Activated T-helper 17 cell treated with anti-CD3 and anti-CD28 coated beads, Interleukin-2, amount 50 U/mL, for 72 hours (primary cell): ENCODE measurements around the gene NXT1. TPM values are rescaled to one million over a fixed set of nuclear protein-coding genes. Genes with fewer than 3 reads are reported as not detected.
A peak's percentile ranks its signal among the peaks of the same experiment; 100 is the strongest.

ENCODE experiments used
- ATAC-seq: fragments of 150-1000 bp; cut with Tn5 transposase; replicated peaks from 2 replicates; pipeline ENCODE4 v1.10.0; 2021; ENCODE audit warnings: mild to moderate bottlenecking, moderate library complexity
- H3K27ac Mint-ChIP-seq: one replicate; pipeline ENCODE4 v1.8.0; 2022; ENCODE audit warnings: mixed read lengths
- H3K27me3 Mint-ChIP-seq: one replicate; pipeline ENCODE4 v1.8.0; 2022; ENCODE audit warnings: mixed read lengths
- H3K36me3 Mint-ChIP-seq: one replicate; pipeline ENCODE4 v1.8.0; 2022; ENCODE audit warnings: low read depth, mild to moderate bottlenecking, mixed read lengths
- H3K4me1 Mint-ChIP-seq: one replicate; pipeline ENCODE4 v1.8.0; 2022; ENCODE audit warnings: mixed read lengths
- H3K4me3 Mint-ChIP-seq: one replicate; pipeline ENCODE4 v1.8.0; 2022; ENCODE audit warnings: mild to moderate bottlenecking, mixed read lengths
- H3K9me3 Mint-ChIP-seq: one replicate; pipeline ENCODE4 v1.8.0; 2022; ENCODE audit warnings: mixed read lengths
- total RNA-seq, 2 donors: library from RNA; stranded (reverse); gene quantifications; one replicate each; pipeline ENCODE4 v1.2.3, GENCODE V29; 2022

Gene NXT1
- total RNA-seq, 2 donors from 2014 or later: 25.0 to 43.7 TPM

DNA sequence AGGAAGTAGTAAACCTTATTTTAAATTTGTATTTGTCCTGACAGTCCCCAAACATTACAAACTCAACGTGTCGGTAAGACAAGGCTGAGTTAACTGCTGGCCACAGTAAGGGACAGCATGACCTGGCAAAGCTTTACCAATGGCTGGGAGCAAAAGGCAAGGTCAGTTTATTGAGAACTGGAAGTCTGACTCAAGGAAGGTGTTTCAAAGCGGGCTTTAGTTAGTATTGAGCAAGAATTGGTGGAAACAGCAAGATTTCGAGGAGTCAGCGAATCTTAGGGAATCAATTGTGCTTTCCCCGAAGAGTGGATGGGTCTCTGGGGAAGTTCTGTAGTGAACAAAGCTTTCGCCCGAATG lies 10.5 kb downstream of the NXT1 start:
- H3K27ac Mint-ChIP-seq: peak overlapping the region; percentile 81
- no peak for ATAC-seq
- H3K9me3 Mint-ChIP-seq: no peaks in the 10 kb centered on the region
- H3K27me3 Mint-ChIP-seq: no peaks in the 10 kb centered on the region
- peak overlapping the region; percentile 88 for H3K4me3 Mint-ChIP-seq
- H3K4me1 Mint-ChIP-seq: peaks cover 22% of the 10 kb centered on the region
- peaks cover 31% of the 10 kb centered on the region for H3K36me3 Mint-ChIP-seq

DNA sequence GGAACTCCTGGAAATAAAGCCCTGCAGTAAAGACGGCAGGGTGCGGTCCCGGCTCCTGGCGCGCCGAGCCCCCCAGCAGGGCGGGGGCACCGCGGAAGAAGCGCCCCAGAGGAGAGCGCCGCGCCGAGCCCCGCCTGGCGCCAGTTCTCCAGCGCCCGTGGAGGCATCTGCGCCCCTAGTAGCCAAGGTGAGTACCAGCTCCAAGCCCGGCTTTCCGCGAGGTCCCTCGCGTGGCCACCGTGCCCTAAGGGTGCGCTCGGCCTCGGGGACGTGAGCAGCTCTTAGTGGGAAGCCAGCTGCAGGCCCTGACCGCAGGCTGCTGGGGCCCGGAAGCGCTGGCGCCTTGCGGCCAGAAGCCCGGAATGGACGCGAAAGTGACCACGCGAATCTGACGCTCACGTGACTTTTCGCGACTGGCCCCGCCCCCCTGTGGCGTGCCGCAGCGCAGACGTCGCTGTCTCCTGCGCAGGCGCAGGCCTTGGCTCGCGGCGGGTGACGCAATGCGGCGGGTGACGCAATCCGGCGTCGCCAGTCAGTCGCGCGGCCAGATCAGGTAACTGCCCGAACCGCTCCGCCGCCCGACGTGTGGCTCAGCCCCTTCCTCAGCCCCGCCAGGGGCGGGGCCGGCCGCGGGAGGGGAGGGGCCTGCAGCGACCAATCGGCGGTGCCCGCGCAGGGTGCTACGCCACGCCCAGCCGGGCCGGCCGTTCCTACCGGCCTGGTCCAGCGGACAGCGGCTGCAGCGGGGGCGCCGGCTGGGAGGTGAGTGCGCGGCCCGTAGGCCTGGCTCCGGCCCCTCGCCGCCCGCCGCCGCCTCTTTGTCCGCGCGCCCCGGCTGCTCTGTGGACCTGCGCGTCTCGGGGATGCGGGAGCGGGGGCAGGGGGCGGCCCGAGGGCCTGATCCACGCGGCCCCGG lies 11.1 kb downstream of the NXT1 start, which contains the start of gene GZF1:
TSS of gene GZF1 (plus strand) at position 707 of the 916 bp plus-strand sequence. CDS start 2,202 bp downstream, outside the sequence.
- Mint-ChIP-seq H3K27ac (peak within 1 kb of the TSS; percentile 85), H3K9me3 (no peaks in the 10 kb centered on the region), H3K4me3 (peak within 1 kb of the TSS; percentile 88), H3K36me3 (peaks cover 36% of the 10 kb centered on the region), H3K27me3 (no peaks in the 10 kb centered on the region), H3K4me1 (peaks cover 27% of the 10 kb centered on the region)
- ATAC-seq: peak; percentile 80

DNA sequence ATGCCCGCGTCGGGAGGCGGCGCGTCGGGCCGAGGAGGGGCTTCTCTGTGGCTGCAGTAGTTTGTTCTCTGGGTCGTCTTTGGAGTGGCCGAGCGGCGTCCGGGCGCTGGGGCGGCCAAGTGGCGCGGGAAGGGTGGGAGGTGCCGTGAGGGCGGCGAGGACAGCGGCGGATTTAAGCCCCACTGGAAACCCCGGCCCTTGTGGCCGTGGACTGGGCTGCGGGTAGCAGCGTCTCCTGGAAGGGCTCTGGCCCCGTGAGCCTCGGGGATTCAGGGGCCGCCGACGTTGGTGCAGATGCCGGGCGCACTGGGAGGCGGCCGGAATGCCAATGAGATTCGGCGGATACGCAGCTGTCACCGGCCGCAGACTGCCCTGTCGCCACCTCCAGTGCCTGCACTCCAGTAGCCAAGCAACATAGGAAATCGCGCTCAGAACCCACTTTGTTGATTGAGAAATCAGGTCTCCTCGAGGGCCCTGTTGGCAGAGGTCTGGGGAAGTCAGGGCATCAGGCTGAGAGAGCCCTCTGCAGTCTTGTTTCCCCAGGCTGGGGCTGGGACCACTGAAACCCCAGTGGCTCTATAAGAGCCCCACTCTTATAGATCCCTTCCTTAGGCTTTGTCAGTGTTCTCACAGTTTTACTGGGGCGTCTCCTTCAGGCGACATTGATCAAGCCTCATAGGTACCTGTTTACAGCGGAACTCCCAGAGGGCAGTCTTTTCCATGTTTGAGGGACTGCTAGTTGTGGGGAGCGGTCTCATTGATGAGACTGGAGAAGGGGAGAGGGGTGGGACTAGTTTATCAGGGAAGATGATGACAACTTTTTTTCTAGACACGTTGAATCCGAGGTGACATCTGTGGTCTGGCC lies 12.0 kb downstream of the NXT1 start:
- Mint-ChIP-seq H3K4me3 (peak overlapping the region; percentile 88), H3K9me3 (no peaks in the 10 kb centered on the region), H3K4me1 (peaks cover 32% of the 10 kb centered on the region), H3K27me3 (no peaks in the 10 kb centered on the region), H3K36me3 (peaks cover 43% of the 10 kb centered on the region), H3K27ac (peak overlapping the region; percentile 85)
- no peak for ATAC-seq

DNA sequence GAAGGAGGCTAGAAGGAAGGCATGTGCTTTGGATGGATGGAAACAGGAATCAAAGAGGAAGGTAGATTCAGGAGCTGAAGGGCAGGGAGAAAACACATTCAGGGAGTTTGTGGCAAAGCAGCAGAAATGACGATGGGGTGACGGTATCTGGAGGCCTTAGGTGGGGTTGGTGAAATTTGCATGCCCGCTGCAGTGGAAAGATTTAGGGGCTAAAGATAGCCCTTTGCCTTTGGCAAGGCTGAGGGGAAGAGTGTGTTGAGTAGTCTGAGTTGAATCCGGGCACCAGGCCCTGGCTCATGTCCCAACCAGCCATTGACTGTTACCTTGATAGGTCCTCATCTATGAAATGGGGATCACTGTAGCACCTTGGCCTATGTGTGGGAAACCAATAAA lies 12.7 kb downstream of the NXT1 start:
- H3K4me1 Mint-ChIP-seq: peaks cover 37% of the 10 kb centered on the region
- ATAC-seq: no peak
- peak overlapping the region; percentile 85 for H3K27ac Mint-ChIP-seq

DNA sequence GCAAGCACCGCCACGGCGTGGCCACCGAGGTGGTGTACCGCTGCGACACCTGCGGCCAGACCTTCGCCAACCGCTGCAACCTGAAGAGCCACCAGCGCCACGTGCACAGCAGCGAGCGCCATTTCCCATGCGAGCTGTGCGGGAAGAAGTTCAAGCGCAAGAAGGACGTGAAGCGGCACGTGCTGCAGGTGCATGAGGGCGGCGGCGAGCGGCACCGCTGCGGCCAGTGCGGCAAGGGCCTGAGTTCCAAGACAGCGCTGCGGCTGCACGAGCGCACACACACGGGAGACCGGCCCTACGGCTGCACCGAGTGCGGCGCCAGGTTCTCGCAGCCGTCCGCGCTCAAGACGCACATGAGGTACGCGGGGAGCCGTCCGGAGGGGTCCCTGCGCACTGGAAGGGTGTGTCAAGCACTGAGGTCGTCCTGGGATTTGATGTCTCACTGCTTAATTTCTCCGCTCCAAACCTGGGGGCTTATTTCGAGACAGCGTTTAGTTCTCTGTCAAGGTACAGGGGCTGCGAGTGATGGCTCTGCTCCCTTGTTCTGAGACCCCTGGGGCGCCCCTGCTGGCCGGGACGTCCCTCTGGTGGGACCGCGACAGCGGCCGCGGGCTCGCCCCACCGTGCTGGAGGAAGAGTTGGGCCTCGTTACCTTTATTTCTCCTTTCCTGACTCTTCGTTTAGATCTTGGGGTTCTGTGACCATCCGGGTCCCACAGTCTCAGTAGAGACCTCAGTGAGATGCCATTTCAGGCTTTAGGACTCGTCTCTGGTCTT lies 15.0 kb downstream of the NXT1 start:
- Mint-ChIP-seq H3K9me3 (no peaks in the 10 kb centered on the region), H3K4me1 (peaks cover 37% of the 10 kb centered on the region), H3K4me3 (peak overlapping the region; percentile 88)

More for the DNA sequence above, 12.7 kb downstream of the NXT1 start:
- H3K9me3 Mint-ChIP-seq: no peaks in the 10 kb centered on the region
- no peaks in the 10 kb centered on the region for H3K27me3 Mint-ChIP-seq
- H3K36me3 Mint-ChIP-seq: peaks cover 44% of the 10 kb centered on the region
- peak overlapping the region; percentile 88 for H3K4me3 Mint-ChIP-seq

DNA sequence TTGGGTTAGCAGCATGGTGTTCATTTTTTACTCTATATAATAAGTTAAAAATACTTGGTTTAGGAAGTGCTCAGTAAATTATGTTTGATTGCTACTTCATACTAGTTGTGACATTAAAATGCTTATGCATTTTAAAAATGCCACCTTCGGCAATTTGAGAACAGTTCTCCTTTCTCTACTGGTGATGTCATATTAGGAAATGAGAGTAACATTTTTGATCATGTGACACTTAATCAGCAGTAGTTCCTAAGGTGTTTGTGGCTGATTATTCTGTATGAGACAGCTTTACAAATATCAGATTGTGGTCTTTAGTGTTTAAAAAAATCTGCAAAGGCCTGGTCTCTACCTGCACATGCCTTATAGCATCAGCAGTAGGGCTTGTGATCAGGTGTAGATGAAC lies 15.8 kb downstream of the NXT1 start:
- ATAC-seq: peak; percentile 13
- H3K36me3 Mint-ChIP-seq: peaks cover 74% of the 10 kb centered on the region

More for the DNA sequence above, 15.0 kb downstream of the NXT1 start:
- Mint-ChIP-seq H3K27ac (peak overlapping the region; percentile 90), H3K36me3 (peaks cover 66% of the 10 kb centered on the region), H3K27me3 (no peaks in the 10 kb centered on the region)
- no peak for ATAC-seq

DNA sequence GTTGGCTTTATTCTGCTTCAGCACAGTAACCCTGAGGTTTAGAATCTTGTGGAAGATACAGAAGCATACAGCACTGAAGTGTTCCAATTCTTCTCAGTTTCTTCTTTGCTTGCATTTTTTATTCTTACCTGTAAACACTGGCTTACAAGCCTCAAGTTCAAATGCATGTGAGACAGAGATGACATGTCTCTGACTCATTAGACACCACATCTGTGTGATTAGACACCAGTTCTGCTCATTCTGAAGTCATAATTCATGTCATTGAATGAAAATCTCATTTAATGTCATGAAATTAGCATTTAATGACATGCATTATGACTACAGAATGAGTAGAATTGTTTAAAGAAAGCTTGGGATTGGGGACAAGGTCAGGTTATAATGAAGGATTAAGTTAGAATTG lies 17.2 kb downstream of the NXT1 start:
- peak overlapping the region; percentile 75 for H3K27ac Mint-ChIP-seq
- H3K4me1 Mint-ChIP-seq: peaks cover 37% of the 10 kb centered on the region
- peaks cover 82% of the 10 kb centered on the region for H3K36me3 Mint-ChIP-seq
- H3K4me3 Mint-ChIP-seq: peak overlapping the region; percentile 62
- H3K9me3 Mint-ChIP-seq: no peaks in the 10 kb centered on the region
- H3K27me3 Mint-ChIP-seq: no peaks in the 10 kb centered on the region
- peak; percentile 74 for ATAC-seq

More for the DNA sequence above, 15.8 kb downstream of the NXT1 start:
- Mint-ChIP-seq H3K4me1 (peaks cover 37% of the 10 kb centered on the region), H3K27me3 (no peaks in the 10 kb centered on the region), H3K9me3 (no peaks in the 10 kb centered on the region), H3K4me3 (peak overlapping the region; percentile 62), H3K27ac (peak overlapping the region; percentile 85)

DNA sequence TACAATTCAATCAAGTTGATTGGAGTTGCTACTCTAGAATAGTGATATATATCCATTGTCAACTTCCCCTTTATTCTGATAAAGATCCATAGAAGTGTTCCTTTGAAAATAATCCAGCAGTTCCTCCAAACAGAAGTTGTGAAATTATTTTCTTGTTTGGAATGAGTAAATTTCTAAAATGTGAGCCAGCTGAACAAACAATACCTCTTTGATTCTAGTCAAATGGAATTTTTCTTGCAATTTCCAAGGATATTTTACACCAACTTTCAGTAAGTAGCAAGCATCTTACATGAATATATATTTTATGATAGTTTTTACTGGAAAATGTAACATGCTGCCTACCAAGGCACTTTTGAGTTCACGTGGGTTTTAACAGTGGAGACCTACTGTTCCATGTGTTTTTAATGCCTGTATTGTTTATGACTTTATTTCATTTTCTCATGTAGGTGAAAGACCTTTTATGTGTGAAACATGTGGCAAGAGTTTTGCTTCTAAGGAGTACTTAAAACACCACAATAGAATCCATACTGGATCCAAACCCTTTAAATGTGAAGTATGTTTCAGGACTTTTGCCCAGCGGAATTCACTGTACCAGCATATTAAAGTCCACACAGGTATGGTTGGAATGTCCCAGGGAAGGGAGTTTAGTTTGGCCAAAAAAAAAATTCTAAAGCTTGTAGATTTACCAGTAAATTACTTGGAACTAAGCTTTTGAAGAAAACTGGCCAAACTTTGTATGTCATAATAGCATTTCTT lies 17.9 kb downstream of the NXT1 start:
- Mint-ChIP-seq H3K4me3 (no peak overlapping the region), H3K27ac (no peak overlapping the region), H3K27me3 (no peaks in the 10 kb centered on the region), H3K36me3 (peaks cover 87% of the 10 kb centered on the region), H3K4me1 (peaks cover 30% of the 10 kb centered on the region), H3K9me3 (no peaks in the 10 kb centered on the region)
- no peak for ATAC-seq

DNA sequence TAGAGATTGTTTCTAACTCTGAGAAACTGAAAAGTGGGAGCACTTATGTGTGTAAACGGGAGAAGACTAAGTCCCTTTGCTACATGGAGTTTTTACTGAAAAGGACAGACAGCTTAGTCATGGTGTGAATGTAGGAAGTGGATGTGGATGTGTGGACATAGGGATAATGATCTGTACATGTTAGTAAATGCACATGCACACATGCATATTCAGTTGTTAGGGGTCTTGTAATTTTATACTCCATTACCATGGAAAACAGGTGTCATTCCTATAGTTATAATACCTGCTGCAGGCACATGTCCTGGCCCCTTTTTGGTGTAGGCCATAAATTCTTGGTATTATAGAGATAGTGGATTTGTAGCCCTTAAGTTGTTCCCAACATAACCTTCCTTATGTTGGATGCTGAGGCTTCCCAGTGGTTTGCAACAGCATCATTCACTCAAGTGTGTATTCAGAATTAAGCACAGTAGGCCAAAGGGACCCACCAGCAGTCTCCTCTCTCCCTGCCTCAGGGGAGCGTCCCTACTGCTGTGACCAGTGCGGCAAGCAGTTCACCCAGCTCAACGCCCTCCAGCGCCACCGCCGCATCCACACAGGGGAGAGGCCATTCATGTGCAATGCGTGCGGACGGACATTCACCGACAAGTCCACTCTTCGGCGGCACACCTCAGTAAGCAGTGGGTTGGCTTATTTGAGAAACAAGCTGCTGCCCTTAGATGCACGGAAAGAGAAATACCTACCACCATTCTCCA lies 18.7 kb downstream of the NXT1 start:
- peaks cover 91% of the 10 kb centered on the region for H3K36me3 Mint-ChIP-seq
- no peak for ATAC-seq
- H3K4me3 Mint-ChIP-seq: no peak overlapping the region

DNA sequence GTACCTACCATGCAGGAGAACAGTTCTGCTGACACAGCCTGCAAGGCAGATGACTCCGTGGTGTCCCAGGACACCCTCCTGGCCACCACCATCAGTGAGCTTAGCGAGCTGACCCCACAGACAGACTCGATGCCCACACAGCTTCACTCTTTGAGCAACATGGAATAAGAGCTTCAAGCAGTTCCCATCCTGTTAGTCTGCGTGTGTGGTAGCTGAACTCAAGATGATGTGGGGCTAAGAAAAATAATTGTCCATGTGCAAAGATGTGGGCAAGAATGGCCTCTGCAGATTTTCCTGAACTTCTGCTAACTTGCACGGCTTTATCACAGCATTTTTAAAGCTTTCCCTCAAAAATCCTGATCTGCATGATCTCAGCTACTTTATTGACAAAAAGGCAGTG lies 19.7 kb downstream of the NXT1 start:
- no peak overlapping the region for H3K27ac Mint-ChIP-seq
- peaks cover 19% of the 10 kb centered on the region for H3K4me1 Mint-ChIP-seq
- H3K36me3 Mint-ChIP-seq: peaks cover 87% of the 10 kb centered on the region
- no peak for ATAC-seq
- H3K4me3 Mint-ChIP-seq: no peak overlapping the region
- no peaks in the 10 kb centered on the region for H3K27me3 Mint-ChIP-seq
- H3K9me3 Mint-ChIP-seq: no peaks in the 10 kb centered on the region

More for the DNA sequence above, 18.7 kb downstream of the NXT1 start:
- no peaks in the 10 kb centered on the region for H3K9me3 Mint-ChIP-seq
- no peak overlapping the region for H3K27ac Mint-ChIP-seq
- peaks cover 29% of the 10 kb centered on the region for H3K4me1 Mint-ChIP-seq
- H3K27me3 Mint-ChIP-seq: no peaks in the 10 kb centered on the region

DNA sequence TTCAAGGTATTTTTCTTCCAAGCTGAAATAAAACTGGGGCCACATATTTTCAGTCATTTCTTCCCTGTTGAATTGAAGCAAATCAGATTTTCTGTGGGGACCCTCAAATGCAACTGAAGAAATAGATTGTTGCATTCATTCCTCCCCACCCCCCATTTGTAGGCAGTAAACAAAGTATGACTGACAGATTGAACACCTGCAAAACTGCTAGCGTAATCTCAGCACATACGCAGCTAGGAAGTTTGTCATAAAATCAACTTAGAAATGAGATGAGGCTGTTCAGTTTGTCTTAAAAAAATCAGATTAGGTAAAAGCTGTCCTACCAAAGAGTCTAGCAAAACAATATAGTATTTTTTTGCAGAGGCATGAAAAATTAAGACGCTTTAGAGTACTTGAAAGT lies 20.3 kb downstream of the NXT1 start:
- Mint-ChIP-seq H3K36me3 (peaks cover 89% of the 10 kb centered on the region), H3K4me1 (peaks cover 18% of the 10 kb centered on the region), H3K27me3 (no peaks in the 10 kb centered on the region), H3K27ac (no peak overlapping the region), H3K4me3 (no peak overlapping the region), H3K9me3 (no peaks in the 10 kb centered on the region)
- ATAC-seq: no peak

DNA sequence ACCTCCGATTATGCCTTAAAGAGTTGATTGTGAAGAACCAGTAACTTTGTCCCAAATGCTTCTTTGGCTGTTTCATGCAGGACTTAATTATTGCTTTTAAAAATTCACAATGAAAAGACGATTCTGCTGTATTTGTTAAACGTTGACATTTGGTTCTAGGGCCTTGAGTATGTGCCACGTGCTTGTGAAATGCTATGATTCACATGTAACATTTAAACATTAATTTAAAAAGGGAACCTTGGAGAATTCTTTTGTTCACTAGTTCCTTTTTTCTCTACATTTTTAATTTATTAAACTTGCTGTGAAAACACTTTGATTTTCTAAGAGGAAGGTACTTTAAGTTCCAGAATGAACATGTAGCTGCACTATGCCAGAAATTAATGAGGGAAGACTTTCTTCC lies 20.9 kb downstream of the NXT1 start:
- Mint-ChIP-seq H3K4me1 (peaks cover 13% of the 10 kb centered on the region), H3K27me3 (no peaks in the 10 kb centered on the region), H3K36me3 (peaks cover 89% of the 10 kb centered on the region), H3K4me3 (no peak overlapping the region), H3K27ac (no peak overlapping the region), H3K9me3 (no peaks in the 10 kb centered on the region)
- ATAC-seq: no peak

DNA sequence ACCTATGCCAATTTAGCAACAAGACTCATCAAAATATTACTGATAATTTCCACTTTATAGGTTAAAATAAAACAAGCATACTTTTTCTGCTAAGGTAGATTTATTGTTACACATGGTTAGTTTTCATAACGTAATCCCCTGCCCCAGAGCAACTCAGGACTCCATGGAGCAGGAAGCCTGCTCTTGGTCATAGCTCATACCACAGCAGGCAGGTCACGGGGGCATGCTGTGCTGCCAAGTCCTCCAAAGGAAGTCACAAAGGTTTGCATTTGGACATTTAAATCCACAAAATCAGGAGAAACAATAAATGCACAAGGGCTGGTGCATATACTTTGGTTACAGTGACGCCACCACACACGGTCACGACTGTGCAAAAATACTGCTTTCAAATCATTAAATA lies 23.9 kb downstream of the NXT1 start:
- Mint-ChIP-seq H3K4me3 (no peak overlapping the region), H3K27ac (no peak overlapping the region), H3K4me1 (no peaks in the 10 kb centered on the region), H3K27me3 (no peaks in the 10 kb centered on the region), H3K36me3 (peaks cover 87% of the 10 kb centered on the region), H3K9me3 (no peaks in the 10 kb centered on the region)
- ATAC-seq: no peak
